ELR (cell line): ENCODE results near the gene TNIK.
A peak's percentile ranks its signal among the peaks of the same experiment; 100 is the strongest.

Experiments
- DNase-seq: peaks from one replicate; pipeline ENCODE4 v3.0.0-alpha.2; 2015; ENCODE audit warnings: low read depth

The TNIK gene

DNA sequence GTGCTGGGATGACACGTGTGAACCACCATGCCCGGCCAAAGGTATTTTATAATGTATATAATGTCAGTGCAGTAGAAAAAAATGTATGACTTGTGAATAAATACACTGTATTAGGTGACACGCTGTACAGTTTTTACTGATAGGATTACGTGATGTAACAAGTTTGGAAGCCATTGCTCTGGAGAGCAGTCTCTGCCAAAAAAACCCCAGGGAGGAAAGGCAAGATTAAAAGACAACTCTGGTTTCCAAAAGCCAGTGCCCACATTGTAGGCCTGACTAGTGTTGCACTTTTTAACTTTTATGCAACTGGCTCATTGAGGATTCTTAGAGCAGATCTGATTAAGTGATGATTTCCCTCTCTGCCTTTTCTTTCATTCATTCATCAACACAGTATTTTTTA lies 371.7 kb downstream of the TNIK start:
- DNase-seq: no peak

DNA sequence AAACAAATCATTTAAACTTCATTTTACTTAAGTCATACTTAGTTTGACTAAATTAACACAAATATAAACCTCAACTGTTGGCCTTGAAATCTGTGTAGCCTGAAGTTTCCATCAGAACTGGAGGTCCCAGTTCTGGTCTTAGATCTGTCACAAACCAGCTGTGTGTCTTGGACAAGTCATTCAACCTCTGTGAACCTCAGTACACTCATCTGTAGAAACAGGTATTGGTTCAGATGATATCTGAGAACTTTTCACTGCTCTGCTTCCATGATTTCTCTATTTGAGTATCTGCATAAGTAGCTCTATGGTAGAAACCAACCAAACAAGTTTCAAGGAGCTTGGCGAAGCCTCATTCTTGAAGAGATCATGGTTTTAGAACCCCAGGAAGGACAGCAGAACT lies 373.3 kb downstream of the TNIK start:
- DNase-seq: no peak

DNA sequence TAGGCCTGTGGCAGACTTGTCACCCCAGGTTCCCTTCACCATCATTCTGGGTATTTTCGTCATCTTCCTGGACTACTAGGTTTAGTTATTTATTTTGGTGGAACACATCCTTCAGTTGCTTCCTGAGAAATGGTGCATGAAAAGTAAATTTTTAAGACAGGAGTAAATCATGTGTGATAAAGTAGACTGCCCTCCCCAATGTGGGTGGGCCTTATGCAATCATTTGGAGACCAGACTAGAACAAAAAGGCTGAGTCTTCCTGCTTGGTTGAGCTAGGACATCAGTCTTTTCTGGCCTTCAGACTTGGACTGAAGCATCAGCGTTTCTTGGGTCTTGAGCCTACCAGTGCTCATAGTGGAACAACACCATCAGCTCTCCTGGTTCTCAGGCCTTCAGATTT lies 382.9 kb downstream of the TNIK start:
- no peak for DNase-seq

DNA sequence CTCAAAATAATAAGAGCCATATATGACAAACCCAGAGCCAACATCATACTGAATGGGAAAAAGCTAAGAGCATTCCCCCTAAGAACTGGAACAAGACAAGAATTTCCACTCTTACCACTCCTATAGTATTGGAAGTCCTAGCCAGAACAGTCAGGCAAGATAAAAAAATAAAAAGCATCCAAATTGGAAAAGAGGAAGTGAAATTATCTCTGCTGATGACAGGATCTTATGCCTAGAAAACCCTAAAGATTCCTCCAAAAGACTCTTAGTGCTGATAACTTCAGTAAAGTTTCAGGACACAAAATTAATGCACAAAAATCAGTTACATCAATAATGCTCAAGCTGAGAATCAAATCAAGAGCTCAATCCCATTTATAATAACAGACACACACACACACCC lies 387.8 kb downstream of the TNIK start:
- DNase-seq: no peak

DNA sequence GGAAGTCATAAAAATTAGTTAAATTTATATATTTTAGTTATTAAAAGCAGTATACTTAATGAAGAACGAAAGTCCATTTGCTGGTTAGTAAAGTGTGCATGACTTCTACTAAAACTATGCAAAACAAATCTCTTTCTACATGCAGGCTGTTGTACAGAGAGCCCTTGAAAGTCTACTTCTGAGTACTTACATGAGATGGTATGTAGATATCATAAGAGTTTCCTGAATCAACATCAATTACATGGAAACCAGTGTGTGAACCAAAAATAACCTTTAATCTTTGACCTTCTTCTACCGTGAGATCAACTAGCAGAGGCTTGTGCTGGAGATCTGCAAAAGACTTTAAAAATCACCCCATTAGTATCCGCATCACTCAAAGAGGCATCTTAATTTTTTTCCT lies 391.5 kb downstream of the TNIK start:
- no peak for DNase-seq

DNA sequence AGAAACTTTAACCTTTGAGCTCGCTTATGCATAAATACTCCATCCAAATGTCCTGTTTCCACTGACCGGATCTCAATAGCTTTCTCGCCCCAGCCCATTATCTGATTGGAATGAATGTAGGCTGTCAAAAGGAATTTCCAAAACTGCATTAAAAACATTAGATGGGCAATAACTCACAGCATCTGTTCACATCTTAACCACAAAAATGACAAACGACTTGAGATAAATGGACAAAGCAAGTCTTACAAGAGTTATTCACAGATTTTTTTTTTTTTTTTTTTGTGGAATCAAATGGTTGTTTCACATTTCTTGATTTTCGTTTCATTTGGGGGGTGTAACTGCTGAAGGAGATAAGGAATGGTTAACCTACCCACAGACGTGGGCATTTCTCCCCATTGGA lies 394.0 kb downstream of the TNIK start:
- DNase-seq: no peak

DNA sequence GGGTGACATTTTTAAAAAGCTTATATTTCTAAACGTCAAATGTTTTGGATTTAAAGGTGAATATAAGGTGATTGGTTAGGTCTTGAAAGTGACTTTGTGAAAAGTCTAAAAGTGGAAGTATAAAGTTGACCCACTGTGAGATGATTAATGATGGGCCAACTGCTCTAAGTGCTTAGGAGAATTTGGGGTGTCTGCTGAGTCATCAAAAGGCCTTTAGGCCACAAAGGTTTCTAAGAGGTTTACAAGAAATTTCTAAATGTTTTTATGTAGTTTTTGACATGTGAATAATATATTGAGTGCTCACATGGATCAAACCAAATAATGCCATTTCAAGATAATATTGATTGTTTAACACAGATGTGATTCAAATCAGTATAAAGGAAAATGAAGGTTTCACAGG lies 394.5 kb downstream of the TNIK start:
- DNase-seq: no peak

DNA sequence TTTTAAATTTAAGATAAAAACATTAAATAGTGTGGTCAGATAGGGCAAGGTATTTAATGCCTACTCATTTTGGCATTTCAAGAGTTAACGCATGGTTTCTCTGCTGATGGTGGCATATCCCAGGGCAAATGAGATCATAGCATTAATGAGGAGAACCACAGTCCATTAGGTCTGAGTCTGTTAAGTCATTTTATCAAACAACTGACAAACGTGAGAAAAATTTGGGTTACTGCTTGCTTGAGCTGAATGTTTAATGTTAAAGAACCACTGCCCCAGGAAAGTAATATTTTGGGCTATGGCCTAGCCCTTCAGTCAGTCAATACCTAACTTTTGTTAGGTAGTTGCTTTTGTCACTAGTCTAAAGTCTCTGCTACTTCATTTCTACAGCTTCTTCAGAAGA lies 395.7 kb downstream of the TNIK start:
- DNase-seq: no peak

DNA sequence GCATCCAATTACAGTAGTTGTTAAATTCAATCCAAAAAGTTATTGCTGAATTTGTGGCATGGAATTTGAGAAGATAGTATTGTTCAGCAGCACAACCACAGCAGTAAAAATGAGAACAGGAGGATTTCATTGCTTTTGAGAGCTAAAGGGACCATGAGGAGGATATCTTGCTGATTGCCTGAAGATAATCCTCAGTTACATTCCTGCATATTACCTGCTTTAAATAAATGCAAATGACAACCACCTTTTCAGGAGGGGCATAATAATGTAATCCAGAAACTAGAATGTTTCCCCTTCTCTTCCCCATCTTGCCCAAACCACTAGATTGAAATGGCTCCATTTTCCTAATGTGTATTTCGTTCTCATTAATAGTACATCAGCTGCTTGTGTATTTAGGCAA lies 398.5 kb downstream of the TNIK start:
- DNase-seq: no peak

DNA sequence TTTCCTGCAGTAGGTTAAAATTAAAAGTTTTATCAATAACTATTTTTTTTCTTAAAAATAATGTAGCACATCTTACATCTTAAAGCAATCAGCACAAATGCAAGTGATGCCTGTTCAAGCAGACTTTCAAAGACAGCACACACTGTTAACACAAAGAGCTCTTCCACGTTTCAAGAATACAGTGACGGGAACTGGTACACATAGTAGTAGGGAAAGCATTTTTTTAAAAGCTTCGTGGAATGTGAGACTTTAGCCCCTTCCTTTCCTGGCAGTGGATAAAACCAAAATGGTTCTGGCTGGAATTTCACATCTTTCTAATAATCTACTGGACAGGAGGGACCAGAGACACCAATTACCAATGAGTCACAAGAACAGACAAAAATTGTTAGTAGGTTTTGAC lies 400.2 kb downstream of the TNIK start:
- DNase-seq: no peak

DNA sequence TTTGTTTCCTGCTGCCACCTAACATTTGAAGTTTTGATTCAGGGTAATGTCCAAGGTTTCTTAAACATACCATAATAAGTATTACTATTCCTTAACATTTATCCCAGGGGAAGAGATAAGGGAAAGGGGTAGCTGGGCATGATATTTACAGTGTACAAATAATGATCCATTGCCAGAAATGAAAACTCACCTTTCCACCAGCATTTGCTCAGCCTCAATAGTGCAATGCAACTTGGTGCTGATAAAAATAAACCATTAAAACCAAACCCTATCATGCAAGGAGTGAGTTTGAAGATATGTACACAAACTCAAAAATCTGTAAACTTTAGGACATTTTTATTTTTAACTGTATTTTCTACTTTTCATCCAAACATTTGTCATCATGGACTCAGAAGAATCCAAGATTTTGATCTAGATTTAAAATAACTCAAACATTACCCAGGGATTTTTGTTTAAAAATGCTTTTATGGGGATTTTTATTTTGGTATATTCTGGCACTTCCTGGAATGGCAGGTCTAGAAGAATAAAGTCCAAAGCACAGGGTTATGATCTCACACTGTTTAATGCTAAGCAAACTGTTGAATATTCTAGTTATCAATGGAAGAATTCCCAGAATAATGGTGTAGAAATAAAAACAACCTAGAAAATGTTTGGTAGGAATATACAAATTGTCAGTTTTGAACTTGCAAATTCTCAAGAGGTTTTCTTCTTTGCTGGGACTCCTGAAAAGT lies 401.2 kb downstream of the TNIK start:
- no peak for DNase-seq

DNA sequence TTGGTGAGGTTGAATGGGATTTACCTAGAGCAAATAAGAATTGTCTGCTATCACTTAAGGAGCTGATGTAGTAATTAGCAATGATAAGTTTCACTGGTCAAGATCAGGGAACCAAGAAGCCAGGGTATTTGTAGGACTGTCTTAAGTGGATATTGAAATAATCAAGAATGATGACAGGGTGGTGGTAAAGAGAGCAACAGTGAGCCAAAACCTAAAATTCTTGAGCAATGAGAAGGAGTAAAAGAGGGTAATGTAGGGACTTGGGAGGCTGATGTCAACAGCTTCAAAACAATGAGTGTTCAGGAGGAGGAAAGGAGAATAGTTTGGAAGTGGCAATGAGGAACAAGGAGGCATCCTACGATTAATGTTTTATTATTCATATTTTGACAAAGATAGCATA lies 402.1 kb downstream of the TNIK start:
- peak; percentile 47 for DNase-seq

DNA sequence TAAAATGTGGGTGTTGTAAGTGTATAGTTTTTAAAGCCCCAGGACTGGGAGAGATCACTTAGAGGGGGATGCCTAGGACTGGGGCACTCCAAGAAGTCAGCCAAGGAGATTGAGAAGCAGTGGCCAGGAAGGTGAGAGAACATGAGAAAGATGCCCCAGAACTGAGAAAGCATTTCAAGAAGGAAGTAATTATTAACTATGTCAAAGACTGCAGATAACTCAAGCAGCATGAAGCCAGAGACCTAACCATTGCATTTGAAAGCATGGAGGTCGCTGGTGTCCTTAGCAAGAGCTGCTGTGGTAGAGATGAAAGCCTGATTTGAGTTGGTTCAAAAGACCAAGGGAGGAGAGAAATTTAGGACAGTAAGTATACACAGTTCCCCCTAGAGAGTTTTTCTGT lies 403.1 kb downstream of the TNIK start:
- DNase-seq: no peak

DNA sequence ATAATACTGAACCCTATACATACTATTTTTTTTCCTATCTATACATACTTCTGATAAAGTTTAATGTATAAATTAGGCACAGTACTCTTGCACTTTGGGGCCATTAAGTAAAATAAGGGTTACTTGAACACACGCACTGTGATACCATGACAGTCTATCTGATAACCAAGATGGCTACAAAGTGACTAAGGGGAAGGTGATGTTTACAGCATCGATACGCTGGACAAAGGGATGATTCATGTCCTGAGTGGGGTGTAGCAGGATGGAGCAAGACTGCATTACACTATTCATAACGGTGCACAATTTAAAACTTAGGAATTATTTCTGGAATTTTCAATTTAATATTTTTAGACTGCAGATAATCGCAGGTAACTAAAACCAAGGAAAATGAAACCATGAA lies 403.7 kb downstream of the TNIK start:
- DNase-seq: peak; percentile 90

DNA sequence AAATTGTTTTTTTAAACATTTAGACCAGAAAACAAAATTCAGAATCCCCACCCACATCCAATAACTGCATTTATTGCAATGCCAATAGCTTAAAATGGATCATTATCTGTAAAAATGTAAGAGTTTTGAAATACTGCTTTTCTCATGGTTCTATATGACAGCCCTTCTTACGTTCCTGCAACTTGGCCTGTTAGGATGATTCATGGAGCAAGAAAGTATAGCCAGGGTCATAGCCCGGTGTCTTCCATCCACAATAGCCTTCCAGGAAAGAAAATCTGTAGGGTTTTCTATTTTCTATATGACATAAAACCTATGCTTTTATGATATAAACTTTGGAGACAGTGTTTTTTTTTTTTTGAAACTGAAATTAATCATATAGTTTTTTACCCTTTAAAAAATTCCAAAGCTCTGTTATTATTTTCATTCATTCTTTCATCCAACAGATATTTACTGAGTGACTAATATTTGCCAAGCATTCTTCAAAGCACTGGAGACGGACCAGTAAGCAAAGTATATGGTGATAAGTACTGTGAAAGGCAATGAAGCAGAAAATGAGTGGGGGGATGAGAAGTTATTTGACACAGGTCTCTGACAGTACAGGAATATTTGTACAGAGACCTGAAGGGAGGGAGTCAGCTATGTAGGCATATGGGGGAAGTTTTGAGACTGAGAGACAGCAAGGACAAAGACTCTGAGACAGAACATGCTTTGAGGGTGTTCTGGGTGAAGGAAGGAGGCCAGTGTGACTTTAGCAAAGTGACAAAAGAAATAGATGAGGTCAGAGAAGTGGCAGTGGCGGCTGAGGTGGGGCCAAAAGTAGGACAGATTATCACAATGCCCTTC lies 404.6 kb downstream of the TNIK start:
- DNase-seq: peak; percentile 75

DNA sequence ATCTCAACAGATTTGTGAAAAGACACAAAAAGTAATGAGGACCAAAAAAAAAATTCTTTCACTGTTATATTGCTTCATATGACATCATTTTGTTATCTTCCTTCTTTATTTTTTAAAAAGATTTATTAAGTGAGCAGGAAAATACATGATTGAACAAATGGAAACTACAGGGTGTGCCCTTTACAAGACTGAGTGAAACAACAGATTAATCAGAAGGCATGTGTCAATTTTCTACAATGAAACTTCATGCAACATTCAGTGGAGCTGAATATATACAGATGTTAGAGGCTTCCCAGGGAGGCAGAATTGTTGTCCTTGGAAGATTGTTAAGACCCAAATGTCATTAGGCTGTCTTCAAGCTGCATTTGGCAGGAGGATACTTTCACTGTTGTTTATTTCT lies 405.3 kb downstream of the TNIK start:
- DNase-seq: no peak

DNA sequence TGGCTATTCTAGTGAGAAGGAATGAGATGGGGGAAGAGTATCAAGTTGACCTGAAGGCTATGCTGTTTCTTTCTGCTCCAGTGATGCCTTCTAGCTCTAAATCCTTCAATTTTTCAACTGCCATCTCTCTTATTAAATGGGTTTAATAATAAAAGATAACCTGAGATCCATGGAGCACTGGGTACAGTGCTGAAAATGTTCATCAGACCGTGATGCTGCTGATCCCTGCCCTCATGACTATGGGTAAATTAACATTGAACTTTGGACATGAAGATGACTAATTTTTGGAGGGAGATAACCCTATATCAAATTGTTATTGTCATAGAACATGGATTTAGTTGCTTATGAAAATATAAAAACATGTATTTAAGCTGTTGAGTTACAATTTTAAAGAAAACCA lies 406.0 kb downstream of the TNIK start:
- no peak for DNase-seq

DNA sequence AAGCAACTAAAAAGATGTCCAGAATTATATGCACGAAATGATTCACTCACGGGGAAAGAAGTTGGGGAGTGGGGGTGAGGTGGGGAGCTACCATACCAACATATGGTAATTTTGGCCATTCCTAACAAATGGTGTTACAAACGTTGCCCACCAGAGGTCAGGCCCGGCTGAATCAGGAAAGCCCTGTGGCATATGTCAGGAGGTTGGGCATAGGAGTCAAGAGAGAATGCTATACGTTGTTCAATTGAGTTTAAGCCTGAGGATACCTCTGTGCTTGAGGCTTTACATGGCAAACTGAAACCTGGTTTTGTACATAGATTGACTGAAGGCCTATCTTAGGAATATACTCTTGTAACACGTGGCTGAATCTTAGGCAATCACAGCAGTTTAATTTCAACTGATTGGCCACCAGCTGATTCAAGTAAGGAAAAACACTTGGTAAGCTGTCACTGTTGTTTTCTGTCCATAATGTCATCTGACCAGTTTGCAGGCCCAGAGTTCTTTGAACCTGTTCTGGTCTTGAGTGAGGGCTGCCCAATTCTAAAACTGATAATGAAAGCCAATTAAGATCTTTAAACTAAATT lies 410.3 kb downstream of the TNIK start:
- peak; percentile 82 for DNase-seq

DNA sequence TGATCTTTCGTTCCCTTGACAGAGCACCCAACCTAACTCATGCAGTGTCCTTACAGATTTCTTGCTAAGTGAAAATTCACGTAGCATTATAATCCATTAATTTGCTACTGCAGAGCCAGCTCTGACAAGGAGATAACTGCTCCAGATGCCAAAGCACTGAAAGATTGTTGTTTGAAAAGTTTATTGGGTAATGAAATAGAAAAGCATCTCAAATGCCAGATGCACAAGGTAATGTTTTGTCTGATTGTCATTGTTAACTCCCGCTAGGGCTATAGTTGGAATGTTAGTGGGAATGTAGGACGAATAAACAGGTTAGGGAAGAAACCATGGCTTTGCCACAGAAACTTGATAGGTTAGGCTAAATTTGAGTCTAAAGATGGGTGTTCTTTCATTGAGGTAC lies 413.4 kb downstream of the TNIK start:
- DNase-seq: no peak

DNA sequence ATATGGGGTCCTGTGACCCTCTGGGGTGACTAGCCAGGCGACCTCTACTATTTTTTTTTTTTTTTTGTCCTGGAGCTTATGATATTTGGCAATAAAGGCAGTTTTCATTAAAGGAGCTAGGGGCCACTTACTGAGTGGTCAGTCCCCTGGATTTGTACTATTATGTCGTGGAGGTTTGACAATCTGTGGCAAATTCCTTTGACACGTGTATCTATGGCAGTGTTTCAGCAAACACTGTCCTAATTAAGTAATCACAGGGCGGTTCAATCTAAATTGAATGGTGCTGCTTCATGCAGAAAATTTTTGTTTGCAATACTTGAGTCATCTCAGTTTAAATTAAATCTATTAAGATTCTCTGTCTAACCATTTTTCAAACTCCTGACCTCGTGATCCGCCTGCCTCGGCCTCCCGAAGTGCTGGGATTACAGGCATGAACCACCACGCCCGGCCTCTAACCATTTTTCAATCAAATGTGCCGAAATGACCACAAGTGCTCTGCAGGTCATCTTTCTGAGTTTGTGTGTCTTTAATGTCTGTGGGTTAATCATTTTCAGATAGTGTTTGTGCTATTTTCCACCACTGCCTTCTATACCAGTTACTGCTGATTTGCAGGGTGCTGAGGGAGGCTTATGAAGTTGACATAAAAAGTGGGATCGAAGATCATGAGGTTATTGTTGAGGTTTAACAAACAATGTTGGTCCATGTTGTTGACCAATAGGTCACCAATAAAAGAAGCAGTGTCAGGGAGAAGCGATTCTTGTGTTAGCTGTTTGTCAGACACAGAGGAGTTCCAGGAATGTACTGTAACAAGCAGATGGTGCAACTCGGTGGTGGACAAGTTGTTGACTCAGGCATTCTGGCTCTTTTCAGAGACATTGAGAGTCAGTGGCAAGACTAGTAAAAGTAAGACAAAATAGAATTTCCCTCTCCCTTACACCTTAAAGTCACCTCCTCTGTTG lies 415.1 kb downstream of the TNIK start:
- peak; percentile 47 for DNase-seq

DNA sequence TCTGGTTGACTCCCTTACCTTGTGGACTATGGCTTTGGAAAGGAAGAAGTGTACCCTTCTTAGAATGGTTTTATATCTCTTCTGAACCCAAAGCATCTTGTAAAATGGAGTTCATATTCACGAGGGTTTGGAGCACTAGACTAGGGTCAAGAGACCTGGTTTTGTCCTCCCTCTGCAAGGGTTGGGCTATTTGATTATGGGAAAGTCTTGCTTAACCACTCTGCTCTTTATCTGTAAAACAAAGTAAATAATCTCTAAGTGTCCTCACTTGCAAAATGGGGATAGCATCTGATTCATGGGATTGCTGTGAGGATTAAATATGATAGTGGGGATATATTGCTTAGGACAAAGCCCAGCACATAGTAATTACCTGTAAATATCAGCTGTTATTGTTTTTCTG lies 415.8 kb downstream of the TNIK start:
- DNase-seq: no peak

DNA sequence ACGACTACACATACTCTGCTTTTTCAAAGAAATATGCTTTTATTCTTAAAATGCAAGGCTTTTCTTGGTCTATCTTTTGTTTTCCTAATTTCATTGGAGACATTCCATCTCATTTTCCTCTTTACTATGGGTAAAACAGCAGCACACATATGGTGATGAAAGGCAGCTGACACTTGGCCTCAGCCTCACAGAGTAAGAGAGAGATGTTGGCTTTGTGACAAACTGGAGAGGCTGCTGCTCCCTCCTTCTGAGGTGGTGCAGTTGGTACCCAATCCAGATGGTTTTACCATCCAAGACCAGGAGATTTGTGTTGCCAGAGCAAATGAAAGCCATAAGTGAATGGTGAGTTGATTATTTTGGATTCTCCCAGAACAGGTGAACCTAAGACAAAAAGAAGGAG lies 420.5 kb downstream of the TNIK start:
- no peak for DNase-seq
